Neural progenitor cell (in vitro differentiated cells): ENCODE results near the gene SCN3A. TPM values are rescaled to one million over a fixed set of nuclear protein-coding genes. Genes with fewer than 3 reads are reported as not detected.
A peak's percentile ranks its signal among the peaks of the same experiment; 100 is the strongest.

Experiments used
- DNase-seq: peaks from one replicate; pipeline ENCODE4 v3.0.0-alpha.2; 2016; ENCODE audit warnings: low spot score
- H2AFZ ChIP-seq: fragments of 200-600 bp; sonication (generic); replicated peaks from 2 replicates; pipeline ENCODE4 v1.6.1; 2016; ENCODE audit warnings: antibody characterized with exemption
- H3F3A ChIP-seq: fragments of 200-600 bp; sonication (generic); 2 replicates; pipeline ENCODE4 v1.6.1; 2016; ENCODE audit warnings: antibody characterized with exemption, low read depth
- H3K27ac ChIP-seq: fragments of 200-600 bp; sonication (generic); 2 replicates; pipeline ENCODE4 v1.5.1; 2016; ENCODE audit warnings: mild to moderate bottlenecking
- H3K27me3 ChIP-seq: fragments of 200-600 bp; sonication (generic); 2 replicates; pipeline ENCODE4 v1.6.1; 2016; ENCODE audit warnings: mild to moderate bottlenecking, moderate library complexity
- H3K36me3 ChIP-seq: fragments of 200-600 bp; sonication (generic); 2 replicates; pipeline ENCODE4 v1.5.1; 2016
- H3K4me1 ChIP-seq: fragments of 200-600 bp; sonication (generic); 2 replicates; pipeline ENCODE4 v1.6.1; 2016; ENCODE audit warnings: mixed run types
- H3K4me2 ChIP-seq: fragments of 200-600 bp; sonication (generic); 2 replicates; pipeline ENCODE4 v1.6.1; 2016
- H3K4me3 ChIP-seq: fragments of 200-600 bp; sonication (generic); 2 replicates; pipeline ENCODE4 v1.5.1; 2016
- H3K79me2 ChIP-seq: fragments of 200-600 bp; sonication (generic); 2 replicates; pipeline ENCODE4 v1.6.1; 2016; ENCODE audit warnings: low read depth
- H3K9ac ChIP-seq: fragments of 200-600 bp; sonication (generic); 2 replicates; pipeline ENCODE4 v1.6.1; 2016
- H3K9me3 ChIP-seq: fragments of 200-600 bp; sonication (generic); 2 replicates; pipeline ENCODE4 v1.5.1; 2016; ENCODE audit warnings: low read depth
- H4K20me1 ChIP-seq: fragments of 200-600 bp; sonication (generic); 2 replicates; pipeline ENCODE4 v1.6.1; 2016; ENCODE audit warnings: low read depth
- H3K27ac Mint-ChIP-seq: 3 replicates; pipeline ENCODE4 v1.8.0; 2021; ENCODE audit warnings: mixed read lengths
- H3K27me3 Mint-ChIP-seq: 2 replicates; pipeline ENCODE4 v1.8.0; 2022; ENCODE audit warnings: low read depth, mild to moderate bottlenecking, inconsistent platforms, moderate library complexity, mixed read lengths; ENCODE audit not compliant: insufficient read depth
- H3K36me3 Mint-ChIP-seq: 3 replicates; pipeline ENCODE4 v1.8.0; 2021; ENCODE audit warnings: mixed read lengths
- H3K4me1 Mint-ChIP-seq: 3 replicates; pipeline ENCODE4 v1.8.0; 2021; ENCODE audit warnings: mixed read lengths
- H3K4me3 Mint-ChIP-seq: 3 replicates; pipeline ENCODE4 v1.8.0; 2021; ENCODE audit warnings: mild to moderate bottlenecking, moderate library complexity, mixed read lengths
- H3K9me3 Mint-ChIP-seq: 3 replicates; pipeline ENCODE4 v1.8.0; 2020; ENCODE audit warnings: mixed read lengths
- CTCF ChIP-seq: fragments of 200-600 bp; sonication (generic); IDR thresholded peaks from 2 replicates; pipeline ENCODE4 v1.5.1; 2017; ENCODE audit warnings: antibody characterized with exemption, mild to moderate bottlenecking
- EZH2 ChIP-seq: fragments of 200-600 bp; sonication (generic); IDR thresholded peaks from 2 replicates; pipeline ENCODE4 v1.6.1; 2017; ENCODE audit warnings: antibody characterized with exemption, mild to moderate bottlenecking, moderate library complexity
- EZH2phosphoT487 ChIP-seq: fragments of 200-600 bp; sonication (generic); IDR thresholded peaks from 2 replicates; pipeline ENCODE4 v1.6.1; 2017; ENCODE audit warnings: antibody characterized with exemption
- total RNA-seq: library from RNA; depleted of rRNA; stranded (reverse); fragments of >200 nt; gene quantifications from 2 replicates; pipeline ENCODE4 v1.2.3, GENCODE V29; 2015; ENCODE audit warnings: low replicate concordance

The SCN3A gene
- total RNA-seq, 1 donor from 2014 or later: not detected

GRCh38 chr2:165239856-165240515 lies 36.1 kb upstream of the SCN3A start:
- Histone ChIP-seq H3K27ac (no peak overlapping the region), H3K4me3 (no peak overlapping the region)
- no peak for DNase-seq

GRCh38 chr2:165239230-165239629 lies 35.4 kb upstream of the SCN3A start, which contains the start of gene SCN2A:
TSS of gene SCN2A (plus strand) at chr2:165239414. CDS start at chr2:165295824, 56,410 bp downstream.
- no peak within 1 kb of the TSS for H3K4me2 ChIP-seq
- H3K27ac Mint-ChIP-seq: no peak within 1 kb of the TSS

More at GRCh38 chr2:165239856-165240515, 36.1 kb upstream of the SCN3A start:
- H3F3A ChIP-seq: no peaks in the 10 kb centered on the region
- H3K27ac Mint-ChIP-seq: no peak overlapping the region
- no peaks in the 10 kb centered on the region for H3K4me1 Mint-ChIP-seq
- no peaks in the 10 kb centered on the region for H3K9me3 Mint-ChIP-seq
- H3K4me3 Mint-ChIP-seq: no peak overlapping the region
- no peaks in the 10 kb centered on the region for H3K27me3 Mint-ChIP-seq
- no peaks in the 10 kb centered on the region for H3K36me3 ChIP-seq
- H3K9ac ChIP-seq: no peak overlapping the region
- H3K27me3 ChIP-seq: no peaks in the 10 kb centered on the region
- no peaks in the 10 kb centered on the region for H3K79me2 ChIP-seq
- H3K4me2 ChIP-seq: no peak overlapping the region
- TF ChIP-seq EZH2 (no peak), CTCF (no peak), EZH2phosphoT487 (no peak)
- H3K36me3 Mint-ChIP-seq: no peaks in the 10 kb centered on the region
- H3K4me1 ChIP-seq: no peaks in the 10 kb centered on the region
- no peak overlapping the region for H2AFZ ChIP-seq
- no peaks in the 10 kb centered on the region for H4K20me1 ChIP-seq
- no peaks in the 10 kb centered on the region for H3K9me3 ChIP-seq

GRCh38 chr2:165238295-165238694 lies 34.4 kb upstream of the SCN3A start:
- Mint-ChIP-seq H3K4me1 (no peaks in the 10 kb centered on the region), H3K36me3 (no peaks in the 10 kb centered on the region), H3K27ac (no peak overlapping the region), H3K9me3 (no peaks in the 10 kb centered on the region), H3K27me3 (no peaks in the 10 kb centered on the region), H3K4me3 (no peak overlapping the region)
- no peak for TF ChIP-seq CTCF
- TF ChIP-seq EZH2: no peak
- Histone ChIP-seq H3K4me2 (no peak overlapping the region), H2AFZ (no peak overlapping the region), H3K27me3 (no peaks in the 10 kb centered on the region), H3K36me3 (no peaks in the 10 kb centered on the region), H3K79me2 (no peaks in the 10 kb centered on the region), H3K9me3 (no peaks in the 10 kb centered on the region), H3K27ac (no peak overlapping the region), H3F3A (no peaks in the 10 kb centered on the region), H3K4me3 (no peak overlapping the region), H4K20me1 (no peaks in the 10 kb centered on the region), H3K9ac (no peak overlapping the region), H3K4me1 (no peaks in the 10 kb centered on the region)
- peak; percentile 60 for DNase-seq

More at GRCh38 chr2:165239230-165239629, 35.4 kb upstream of the SCN3A start, which contains the start of gene SCN2A:
- TF ChIP-seq CTCF (peak; percentile 80), EZH2 (no peak)
- Histone ChIP-seq H4K20me1 (no peaks in the 10 kb centered on the region), H3K27ac (no peak within 1 kb of the TSS), H2AFZ (no peak within 1 kb of the TSS), H3K9me3 (no peaks in the 10 kb centered on the region), H3K79me2 (no peaks in the 10 kb centered on the region), H3K4me1 (no peaks in the 10 kb centered on the region), H3F3A (no peaks in the 10 kb centered on the region), H3K27me3 (no peaks in the 10 kb centered on the region), H3K9ac (no peak within 1 kb of the TSS), H3K36me3 (no peaks in the 10 kb centered on the region), H3K4me3 (no peak within 1 kb of the TSS)
- H3K36me3 Mint-ChIP-seq: no peaks in the 10 kb centered on the region
- H3K9me3 Mint-ChIP-seq: no peaks in the 10 kb centered on the region
- no peak within 1 kb of the TSS for H3K4me3 Mint-ChIP-seq
- H3K27me3 Mint-ChIP-seq: no peaks in the 10 kb centered on the region
- peak; percentile 68 for DNase-seq
- H3K4me1 Mint-ChIP-seq: no peaks in the 10 kb centered on the region
